PC-9 (cell line): Measurements from ENCODE around the gene ZC3HAV1.

ENCODE experiments used
- CTCF ChIP-seq: fragments of 200-600 bp; sonication (generic); conservative IDR thresholded peaks from 2 replicates; pipeline ENCODE4 v1.6.1; 2017; ENCODE audit warnings: mixed run types, antibody characterized with exemption, mild to moderate bottlenecking, moderate library complexity
- EZH2 ChIP-seq: fragments of 200-600 bp; sonication (generic); IDR thresholded peaks from 2 replicates; pipeline ENCODE4 v1.8.0; 2017; ENCODE audit warnings: antibody characterized with exemption, low read depth

GRCh38 chr7:139071680-139072079, 37.8 kb downstream of the ZC3HAV1 start:
- TF ChIP-seq CTCF (no peak), EZH2 (no peak)
